ENCODE results near the gene KRT85. TPM values are rescaled to one million over a fixed set of nuclear protein-coding genes. Genes with fewer than 3 reads are reported as not detected.

Gene KRT85
- total RNA-seq, 1 experiment from 2014 or later: not detected

- H3K4me1 ChIP-seq (ENCODE audit: insufficient read depth, low read length, poor library complexity, severe bottlenecking): peaks cover 12% of the 10 kb centered on the region
Observed at GRCh38 chr12:52362118-52362726, 5.1 kb downstream of the KRT85 start.

GRCh38 chr12:52361553-52361952 is 5.7 kb downstream of the KRT85 start:
- ChIA-PET POLR2A (ENCODE audit: low non-redundant PET) (interaction anchor here (0.6 kb wide), 1 partner anchor 579 kb away, joined by 3 read pairs; no protein-coding TSS in a partner anchor), CTCF (interaction anchor here (0.5 to 1.0 kb wide), 4 partner anchors 19 to 517 kb away, joined by 3 read pairs; no protein-coding TSS in a partner anchor)
- no peak overlapping the region for H3K4me3 ChIP-seq (ENCODE audit: low read depth, low read length, poor library complexity, severe bottlenecking)
- intact Hi-C loops (cut with micrococcal nuclease; ENCODE audit: unreplicated experiment): no loop called here
- no peaks in the 10 kb centered on the region for H3K9me3 ChIP-seq (ENCODE audit: low read depth, low read length, poor library complexity, severe bottlenecking)
- no peak for TF ChIP-seq EZH2 (IDR thresholded peaks at IDR 0.05; ENCODE audit: borderline replicate concordance, low read depth, low read length, poor library complexity, severe bottlenecking)
- TF ChIP-seq, protein P1, sequence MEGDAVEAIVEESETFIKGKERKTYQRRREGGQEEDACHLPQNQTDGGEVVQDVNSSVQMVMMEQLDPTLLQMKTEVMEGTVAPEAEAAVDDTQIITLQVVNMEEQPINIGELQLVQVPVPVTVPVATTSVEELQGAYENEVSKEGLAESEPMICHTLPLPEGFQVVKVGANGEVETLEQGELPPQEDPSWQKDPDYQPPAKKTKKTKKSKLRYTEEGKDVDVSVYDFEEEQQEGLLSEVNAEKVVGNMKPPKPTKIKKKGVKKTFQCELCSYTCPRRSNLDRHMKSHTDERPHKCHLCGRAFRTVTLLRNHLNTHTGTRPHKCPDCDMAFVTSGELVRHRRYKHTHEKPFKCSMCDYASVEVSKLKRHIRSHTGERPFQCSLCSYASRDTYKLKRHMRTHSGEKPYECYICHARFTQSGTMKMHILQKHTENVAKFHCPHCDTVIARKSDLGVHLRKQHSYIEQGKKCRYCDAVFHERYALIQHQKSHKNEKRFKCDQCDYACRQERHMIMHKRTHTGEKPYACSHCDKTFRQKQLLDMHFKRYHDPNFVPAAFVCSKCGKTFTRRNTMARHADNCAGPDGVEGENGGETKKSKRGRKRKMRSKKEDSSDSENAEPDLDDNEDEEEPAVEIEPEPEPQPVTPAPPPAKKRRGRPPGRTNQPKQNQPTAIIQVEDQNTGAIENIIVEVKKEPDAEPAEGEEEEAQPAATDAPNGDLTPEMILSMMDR (conservative IDR thresholded peaks at IDR 0.05; ENCODE audit: low read depth, low read length): no peak
- DNase-seq (ENCODE audit: low spot score): no peak
- BruUV-seq (replicated peaks): no TSS peak
- H3K36me3 ChIP-seq (ENCODE audit: insufficient read depth, low read length, poor library complexity, severe bottlenecking): no peaks in the 10 kb centered on the region
- peaks cover 12% of the 10 kb centered on the region for H3K4me1 ChIP-seq (ENCODE audit: insufficient read depth, low read length, poor library complexity, severe bottlenecking)
- H3K27ac ChIP-seq (ENCODE audit: low read depth, low read length, poor library complexity, severe bottlenecking): no peak overlapping the region
- H3K27me3 ChIP-seq (replicated peaks; ENCODE audit: insufficient read depth, low read depth, low read length, poor library complexity): no peaks in the 10 kb centered on the region

More at GRCh38 chr12:52362118-52362726, 5.1 kb downstream of the KRT85 start:
- Histone ChIP-seq H3K27me3 (replicated peaks; ENCODE audit: insufficient read depth, low read depth, low read length, poor library complexity) (no peaks in the 10 kb centered on the region), H3K9me3 (ENCODE audit: low read depth, low read length, poor library complexity, severe bottlenecking) (no peaks in the 10 kb centered on the region), H3K36me3 (ENCODE audit: insufficient read depth, low read length, poor library complexity, severe bottlenecking) (no peaks in the 10 kb centered on the region), H3K4me3 (ENCODE audit: low read depth, low read length, poor library complexity, severe bottlenecking) (no peak overlapping the region), H3K27ac (ENCODE audit: low read depth, low read length, poor library complexity, severe bottlenecking) (no peak overlapping the region)
- no peak for DNase-seq (ENCODE audit: low spot score)
- TF ChIP-seq, protein P1 (conservative IDR thresholded peaks at IDR 0.05; ENCODE audit: low read depth, low read length): peak; percentile 47
- no peak for TF ChIP-seq EZH2 (IDR thresholded peaks at IDR 0.05; ENCODE audit: borderline replicate concordance, low read depth, low read length, poor library complexity, severe bottlenecking)
- no TSS peak for BruUV-seq (replicated peaks)
- intact Hi-C loops (cut with micrococcal nuclease; ENCODE audit: unreplicated experiment): no loop called here
- ChIA-PET POLR2A (ENCODE audit: low non-redundant PET) (no interaction called here), CTCF (interaction anchor here (0.5 to 0.7 kb wide), 2 partner anchors 207 to 516 kb away, joined by 3 read pairs; no protein-coding TSS in a partner anchor)

- ChIA-PET POLR2A (ENCODE audit: low non-redundant PET) (interaction anchor here (0.6 kb wide), 1 partner anchor 580 kb away, joined by 3 read pairs; no protein-coding TSS in a partner anchor), CTCF (interaction anchor here (1.0 kb wide), 1 partner anchor 19 kb away, joined by 3 read pairs; no protein-coding TSS in a partner anchor)
- H3K4me1 ChIP-seq (ENCODE audit: insufficient read depth, low read length, poor library complexity, severe bottlenecking): peaks cover 12% of the 10 kb centered on the region
- H3K27ac ChIP-seq (ENCODE audit: low read depth, low read length, poor library complexity, severe bottlenecking): no peak overlapping the region
- TF ChIP-seq, protein P1 (conservative IDR thresholded peaks at IDR 0.05; ENCODE audit: low read depth, low read length): no peak
- TF ChIP-seq EZH2 (IDR thresholded peaks at IDR 0.05; ENCODE audit: borderline replicate concordance, low read depth, low read length, poor library complexity, severe bottlenecking): no peak
- H3K9me3 ChIP-seq (ENCODE audit: low read depth, low read length, poor library complexity, severe bottlenecking): no peaks in the 10 kb centered on the region
- H3K27me3 ChIP-seq (replicated peaks; ENCODE audit: insufficient read depth, low read depth, low read length, poor library complexity): no peaks in the 10 kb centered on the region
- intact Hi-C loops (cut with micrococcal nuclease; ENCODE audit: unreplicated experiment): no loop called here
- H3K36me3 ChIP-seq (ENCODE audit: insufficient read depth, low read length, poor library complexity, severe bottlenecking): no peaks in the 10 kb centered on the region
- no peak overlapping the region for H3K4me3 ChIP-seq (ENCODE audit: low read depth, low read length, poor library complexity, severe bottlenecking)
- no TSS peak for BruUV-seq (replicated peaks)
- no peak for DNase-seq (ENCODE audit: low spot score)
Observed at GRCh38 chr12:52360663-52361271, 6.5 kb downstream of the KRT85 start.

Data from A673 (cell line).